Smooth muscle cell of the brain vasculature (primary cell): Measurements from ENCODE around the gene PLA2G4F.
"Not testable (repeated sequence)": the region's sequence is repeated elsewhere in the genome, so short reads cannot be mapped to it uniquely, and the experiment has no call there.

ENCODE experiments used
- DNase-seq: peaks from one replicate; pipeline ENCODE4 v3.0.0-alpha.2; 2012; ENCODE audit warnings: low read depth, low spot score

The PLA2G4F gene

DNA sequence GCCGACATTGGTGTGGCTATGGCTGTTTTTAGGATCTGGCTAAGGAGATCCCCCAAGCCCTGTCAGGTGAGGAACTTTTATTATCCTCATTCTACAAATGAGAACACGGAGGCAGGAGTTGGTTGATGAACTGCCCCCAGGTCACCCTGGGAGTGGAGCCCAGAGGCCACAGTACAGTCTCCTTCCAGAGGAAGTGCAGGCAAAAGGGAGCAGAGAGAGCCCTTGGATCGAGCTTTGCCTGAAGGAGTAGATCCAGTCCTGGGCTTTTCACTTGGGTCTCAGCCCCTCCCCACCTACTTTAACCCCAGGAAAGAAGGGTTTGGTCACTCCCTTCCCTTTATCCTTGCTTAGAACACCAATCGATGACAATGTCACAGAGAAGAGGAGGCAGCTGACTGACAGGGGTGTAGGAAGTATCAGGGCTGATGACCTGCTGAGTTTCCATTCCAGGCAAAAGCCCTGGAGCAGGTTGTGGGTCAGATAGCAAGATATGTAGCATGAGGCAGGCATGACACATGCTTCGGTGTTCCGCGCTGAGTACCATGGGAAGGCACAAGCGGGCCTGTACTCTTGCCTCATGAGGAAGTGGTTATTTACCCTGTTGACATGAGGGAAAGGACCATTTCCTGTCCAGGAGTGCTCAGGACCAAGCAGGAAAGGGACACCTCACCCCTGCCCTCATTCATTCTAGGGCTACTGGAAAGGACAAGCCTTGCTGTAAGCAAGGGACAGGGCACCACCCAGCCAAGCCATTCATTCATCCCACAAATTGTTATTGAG is 56.2 kb downstream of the PLA2G4F start:
- DNase-seq = no peak

DNA sequence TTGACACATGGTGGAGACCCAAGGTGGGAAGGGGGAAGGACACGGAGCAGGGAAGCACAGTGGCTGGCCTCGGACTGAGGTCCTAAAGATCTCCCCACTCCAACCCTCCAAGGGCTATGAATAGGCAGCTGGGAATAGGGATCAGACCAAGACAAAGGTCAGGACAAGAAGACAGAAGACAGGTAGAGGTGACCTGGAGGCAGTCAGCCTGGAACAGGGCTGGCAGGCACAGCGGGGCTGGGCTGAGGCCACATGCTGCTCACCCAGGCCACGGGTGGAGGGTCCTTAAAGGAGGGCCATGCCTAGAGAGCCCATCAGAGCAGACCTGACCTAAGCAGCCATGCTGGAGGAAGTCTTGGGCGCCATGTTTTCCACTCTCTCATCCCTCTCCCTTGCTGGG is 59.4 kb downstream of the PLA2G4F start:
- no peak for DNase-seq

DNA sequence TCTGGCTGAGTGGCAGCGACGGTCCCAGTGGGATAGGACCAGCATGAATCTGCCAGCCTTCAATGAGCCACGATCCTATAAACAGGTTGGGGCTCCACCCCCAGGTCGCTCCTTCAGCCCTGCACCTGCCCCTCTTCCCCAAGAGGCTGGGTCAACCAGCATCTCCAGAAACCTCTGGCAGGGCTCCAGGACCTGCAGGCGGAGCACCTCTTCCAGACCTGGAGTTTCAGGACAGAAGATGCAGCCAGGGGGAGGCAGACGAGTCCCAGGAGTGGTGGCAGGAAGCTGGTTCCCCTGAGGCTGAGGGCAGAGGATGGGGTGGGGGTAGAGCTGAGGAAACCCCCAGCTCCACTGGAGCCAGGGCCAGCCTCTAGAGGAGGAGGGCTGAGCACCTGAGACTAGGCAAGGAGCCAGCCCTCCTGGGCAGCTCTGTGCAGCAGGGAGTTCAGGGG is 61.9 kb downstream of the PLA2G4F start, which contains the start of gene PLA2G4D:
Gene PLA2G4D, minus strand, starts transcription at position 51 of the 452 bp plus-strand sequence. CDS start 103 bp downstream, outside the sequence.
- DNase-seq = no peak

DNA sequence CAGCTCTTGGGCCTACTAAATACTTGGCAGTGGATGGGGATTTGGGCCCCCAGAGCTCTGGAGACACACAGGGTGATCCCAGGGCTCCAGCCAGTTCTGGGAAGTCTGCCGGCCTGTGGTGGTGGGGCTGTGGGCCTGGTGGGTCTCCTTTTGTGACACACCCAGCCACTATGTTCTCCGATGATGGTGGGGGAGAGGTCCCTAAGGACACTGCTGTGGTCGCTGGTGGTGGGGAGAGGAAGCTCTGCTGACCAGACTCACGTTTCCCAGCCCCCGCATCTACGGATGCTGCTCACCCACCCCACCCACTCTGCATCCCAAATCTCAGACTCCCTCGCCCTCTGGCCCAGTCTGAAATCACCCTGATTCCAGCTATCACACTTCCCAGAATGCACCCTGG is 62.5 kb downstream of the PLA2G4F start:
- DNase-seq = no peak

DNA sequence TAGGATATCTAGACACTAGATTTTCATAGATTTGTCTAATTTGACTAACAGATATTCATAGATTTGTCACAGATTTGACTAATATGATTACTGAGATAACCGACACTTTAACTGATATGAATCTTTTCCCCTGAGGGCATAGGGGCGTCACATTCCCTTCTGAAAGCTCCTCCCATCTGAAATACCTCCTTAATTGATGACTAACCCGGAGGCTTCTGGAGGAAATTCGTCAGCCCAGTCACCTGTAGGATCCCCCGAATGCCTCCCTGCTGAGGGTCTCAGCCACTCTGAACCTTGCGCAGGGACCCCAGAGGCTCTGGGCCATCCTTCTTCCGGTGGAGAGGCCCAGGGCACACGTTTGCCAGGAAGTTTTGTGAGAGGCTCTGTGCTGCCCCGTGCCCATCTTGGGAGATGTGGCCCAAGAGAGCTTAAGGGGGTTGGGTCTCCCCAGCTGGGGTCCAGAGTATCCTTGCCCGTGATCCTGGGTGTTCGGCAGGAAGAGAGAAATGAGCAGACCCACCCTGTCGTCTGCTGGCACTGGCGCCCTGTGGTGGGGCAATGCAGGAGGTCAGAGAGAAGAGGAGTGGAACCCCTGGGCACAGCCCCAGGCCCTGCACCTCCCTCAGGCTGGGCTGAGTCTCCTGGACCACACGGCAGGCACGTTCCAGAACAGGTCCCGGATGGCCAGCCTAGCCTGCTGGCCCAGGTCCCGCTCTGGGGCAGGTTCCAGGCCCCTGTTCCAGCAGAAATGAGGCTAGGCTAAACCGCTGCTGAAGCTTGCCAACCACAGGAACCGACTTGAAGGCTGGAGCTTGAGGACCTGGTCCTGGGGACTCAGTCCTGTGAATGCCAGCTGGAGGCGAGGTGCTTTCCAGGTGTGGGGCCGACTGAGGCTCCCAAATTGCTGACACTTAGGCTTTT is 63.8 kb downstream of the PLA2G4F start:
- DNase-seq = no peak

DNA sequence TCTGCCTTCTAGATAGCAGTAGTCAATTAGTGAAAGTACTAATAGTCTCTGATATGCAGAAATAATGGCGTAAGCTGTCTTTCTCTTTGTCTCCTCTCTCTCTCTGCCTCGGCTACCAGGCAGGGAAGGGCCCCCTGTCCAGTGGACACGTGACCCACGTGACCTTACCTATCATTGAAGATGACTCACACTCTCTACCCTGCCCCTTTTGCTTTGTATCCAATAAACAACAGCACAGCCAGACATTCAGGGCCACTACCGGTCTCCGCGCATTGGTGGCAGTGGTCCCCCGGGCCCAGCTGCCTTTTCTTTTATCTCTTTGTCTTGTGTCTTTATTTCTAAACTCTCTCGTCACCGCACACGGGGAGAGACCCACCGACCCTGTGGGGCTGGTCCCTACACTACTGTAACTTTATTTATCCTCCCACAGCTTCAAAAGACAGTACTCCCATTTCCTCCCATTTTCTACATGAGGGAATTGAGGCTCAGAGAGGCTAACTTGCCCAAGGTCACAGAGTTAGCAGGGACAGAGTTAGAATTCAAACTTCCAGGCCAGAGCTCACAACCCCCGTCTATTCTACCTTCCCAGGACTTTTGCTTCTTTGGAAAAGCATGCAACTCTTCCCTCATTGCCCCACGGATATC is 64.6 kb downstream of the PLA2G4F start:
- DNase-seq = not testable (repeated sequence)

DNA sequence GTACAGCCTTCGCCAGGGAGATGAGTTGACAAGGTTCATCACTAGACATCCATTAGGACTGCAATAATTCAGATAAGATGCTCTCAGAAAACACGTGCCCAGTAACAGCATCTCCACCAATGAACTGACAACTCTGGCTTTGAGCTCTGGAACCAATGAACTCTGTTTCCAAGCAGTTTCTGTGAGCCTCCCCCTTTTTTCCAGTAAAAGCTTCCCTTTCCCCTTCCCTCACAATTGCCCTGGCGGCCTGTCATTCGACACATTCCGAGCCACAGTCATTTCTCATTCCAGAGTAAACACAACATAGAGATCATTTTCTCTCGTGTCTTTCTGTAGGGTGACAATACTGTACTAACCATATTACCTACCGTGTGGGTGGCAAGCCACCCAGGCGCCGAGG is 65.7 kb downstream of the PLA2G4F start:
- no peak for DNase-seq

DNA sequence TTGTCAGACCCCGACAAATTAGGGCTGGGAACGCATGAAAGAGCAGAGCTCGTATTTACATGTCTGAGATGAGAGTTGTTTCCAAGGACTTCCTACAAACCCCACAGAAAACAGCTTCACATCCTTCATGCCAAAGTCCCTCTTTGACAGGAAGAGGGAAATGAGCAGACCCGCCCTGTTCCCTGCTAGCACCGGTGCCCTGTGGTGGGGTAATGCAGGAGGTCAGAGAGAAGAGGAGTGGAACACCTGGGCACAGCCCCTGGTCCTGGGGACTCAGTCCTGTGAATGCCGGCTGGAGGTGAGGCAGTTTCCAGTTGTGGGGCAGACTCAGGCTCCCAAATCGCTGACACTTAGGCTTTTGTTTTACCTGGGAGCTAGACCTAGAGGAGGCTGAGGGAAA is 66.1 kb downstream of the PLA2G4F start:
- no peak for DNase-seq

DNA sequence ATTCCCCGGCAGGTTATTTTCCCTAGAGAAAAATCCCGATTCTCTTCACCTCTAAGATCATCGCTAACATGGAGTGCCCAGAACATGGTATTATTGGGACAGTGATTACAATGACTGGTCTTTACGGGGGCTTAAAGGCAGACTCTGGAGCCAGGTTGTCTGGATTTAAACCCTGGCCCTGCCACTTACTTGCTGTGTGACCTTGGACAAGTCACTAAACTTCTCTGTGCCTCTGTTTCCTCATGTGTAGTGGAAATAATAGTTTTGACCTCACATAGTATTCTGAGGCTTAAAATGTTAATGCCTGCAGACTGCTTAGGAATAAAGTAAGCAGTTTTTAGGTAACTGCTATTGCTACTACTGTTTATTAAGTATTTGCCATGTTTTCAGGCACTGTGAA is 66.5 kb downstream of the PLA2G4F start:
- no peak for DNase-seq
